SK-N-SH treated with all-trans-retinoic acid at 6 μM for 48 hours (cell line): ENCODE results near the gene KRT81.

Experiments used
- ATAC-seq: fragments of 200-7000 bp; cut with Tn5 transposase; 3 replicates; pipeline ENCODE4 v1.9.1; 2020; ENCODE audit warnings: mild to moderate bottlenecking, moderate library complexity
- ARNTL ChIP-seq: fragments of 450-650 bp; formaldehyde crosslinking; IDR thresholded peaks from 2 replicates; pipeline ENCODE4 v1.5.0; 2020; ENCODE audit warnings: low read depth, mild to moderate bottlenecking, moderate library complexity, borderline replicate concordance
- CSDC2 ChIP-seq: fragments of 250-450 bp; sonication (Bioruptor Pico); IDR thresholded peaks from 2 replicates; pipeline ENCODE4 v1.5.0; 2020; ENCODE audit warnings: mild to moderate bottlenecking, moderate library complexity
- GLIS3 ChIP-seq: fragments of 250-450 bp; sonication (Bioruptor Pico); IDR thresholded peaks from 2 replicates; pipeline ENCODE4 v1.5.0; 2020; ENCODE audit warnings: mild to moderate bottlenecking, moderate library complexity
- ISL1 ChIP-seq: fragments of 250-450 bp; sonication (Bioruptor Pico); IDR thresholded peaks from 2 replicates; pipeline ENCODE4 v2.1.2; 2022; ENCODE audit warnings: mild to moderate bottlenecking, moderate library complexity
- RARB ChIP-seq: fragments of 250-450 bp; sonication (Bioruptor Pico); IDR thresholded peaks from 2 replicates; pipeline ENCODE4 v1.8.0; 2021; ENCODE audit warnings: mild to moderate bottlenecking, moderate library complexity
- SNAI2 ChIP-seq: fragments of 250-450 bp; sonication (Bioruptor Pico); IDR thresholded peaks from 2 replicates; pipeline ENCODE4 v1.5.0; 2020; ENCODE audit warnings: mild to moderate bottlenecking, moderate library complexity
- TOX ChIP-seq: fragments of 250-450 bp; sonication (Bioruptor Pico); IDR thresholded peaks from 2 replicates; pipeline ENCODE4 v1.8.0; 2021; ENCODE audit warnings: mild to moderate bottlenecking, moderate library complexity, borderline replicate concordance
- ZC3H10 ChIP-seq: fragments of 250-450 bp; sonication (Bioruptor Pico); IDR thresholded peaks from 2 replicates; pipeline ENCODE4 v1.5.1; 2021; ENCODE audit warnings: mild to moderate bottlenecking, moderate library complexity
- ZFP3 ChIP-seq: fragments of 250-450 bp; sonication (Bioruptor Pico); IDR thresholded peaks from 2 replicates; pipeline ENCODE4 v1.5.0; 2020; ENCODE audit warnings: mild to moderate bottlenecking, moderate library complexity
- ZFP30 ChIP-seq: fragments of 450-650 bp; formaldehyde crosslinking; IDR thresholded peaks from 2 replicates; pipeline ENCODE4 v1.5.0; 2022; ENCODE audit warnings: mild to moderate bottlenecking, moderate library complexity
- ZNF565 ChIP-seq: fragments of 450-650 bp; formaldehyde crosslinking; conservative IDR thresholded peaks from 2 replicates; pipeline ENCODE4 v1.5.0; 2020; ENCODE audit warnings: low read depth, mild to moderate bottlenecking, moderate library complexity
- ZNF70 ChIP-seq: fragments of 450-650 bp; formaldehyde crosslinking; IDR thresholded peaks from 2 replicates; pipeline ENCODE4 v1.5.0; 2020; ENCODE audit warnings: mild to moderate bottlenecking, moderate library complexity
- ZNF8 ChIP-seq: fragments of 450-650 bp; formaldehyde crosslinking; IDR thresholded peaks from 2 replicates; pipeline ENCODE4 v1.5.0; 2020; ENCODE audit warnings: mild to moderate bottlenecking, moderate library complexity
- TF ChIP-seq, protein P1 (sequence below): fragments of 250-450 bp; sonication (Bioruptor Pico); IDR thresholded peaks from 2 replicates; pipeline ENCODE4 v1.5.1; 2020; ENCODE audit warnings: low read depth, mild to moderate bottlenecking, moderate library complexity
- TF ChIP-seq, protein P2 (sequence below): fragments of 250-450 bp; sonication (Bioruptor Pico); IDR thresholded peaks from 2 replicates; pipeline ENCODE4 v1.8.0; 2020; ENCODE audit warnings: mild to moderate bottlenecking, moderate library complexity, borderline replicate concordance
- TF ChIP-seq, protein P3 (sequence below): fragments of 250-450 bp; sonication (Bioruptor Pico); IDR thresholded peaks from 2 replicates; pipeline ENCODE4 v1.5.1; 2021; ENCODE audit warnings: mild to moderate bottlenecking, moderate library complexity
- TF ChIP-seq, protein P4 (sequence below): fragments of 250-450 bp; sonication (Bioruptor Pico); IDR thresholded peaks from 2 replicates; pipeline ENCODE4 v1.8.0; 2021; ENCODE audit warnings: low read depth, mild to moderate bottlenecking, moderate library complexity, borderline replicate concordance
- TF ChIP-seq, protein P5 (sequence below): fragments of 250-450 bp; sonication (Bioruptor Pico); IDR thresholded peaks from 2 replicates; pipeline ENCODE4 v1.5.0; 2020; ENCODE audit warnings: mild to moderate bottlenecking, moderate library complexity

Gene KRT81

DNA sequence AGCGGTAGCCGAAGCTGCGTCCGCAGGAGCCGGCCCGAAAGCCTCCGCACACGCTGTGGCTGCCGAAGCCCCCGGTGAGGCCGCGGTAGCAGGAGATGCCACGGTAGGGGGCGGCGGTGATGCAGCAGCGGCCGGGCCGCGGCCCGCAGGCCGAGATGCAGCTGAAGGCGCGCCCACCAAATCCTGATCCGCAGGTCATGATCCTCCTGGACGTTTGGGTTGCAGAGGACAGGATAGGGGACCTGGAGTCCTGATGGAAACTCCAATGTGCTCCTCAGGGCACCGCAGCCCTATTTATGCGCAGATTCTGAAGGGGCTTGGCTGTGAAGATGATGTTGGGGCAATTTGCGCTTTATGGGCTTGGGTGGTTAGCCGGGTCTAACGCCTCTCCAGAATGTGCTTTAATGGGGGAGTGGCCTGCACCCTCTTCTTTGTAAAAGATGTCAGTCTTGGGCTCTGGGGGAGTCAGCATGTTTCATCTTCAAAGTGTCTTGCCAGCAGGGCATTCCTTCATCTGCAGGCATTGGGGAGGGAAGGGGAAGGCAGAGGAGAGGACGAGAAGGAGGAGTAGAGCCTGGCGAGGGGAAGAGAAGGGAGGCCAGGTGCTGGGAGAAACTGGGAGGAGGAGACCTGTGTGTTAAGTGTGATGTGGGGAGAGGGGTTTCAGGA is at the start of gene KRT81:
KRT81 (minus strand) TSS at position 268 of the 669 bp plus-strand sequence; CDS start at position 199, 69 bp downstream.
- no peak for ATAC-seq
- TF ChIP-seq, protein P1, sequence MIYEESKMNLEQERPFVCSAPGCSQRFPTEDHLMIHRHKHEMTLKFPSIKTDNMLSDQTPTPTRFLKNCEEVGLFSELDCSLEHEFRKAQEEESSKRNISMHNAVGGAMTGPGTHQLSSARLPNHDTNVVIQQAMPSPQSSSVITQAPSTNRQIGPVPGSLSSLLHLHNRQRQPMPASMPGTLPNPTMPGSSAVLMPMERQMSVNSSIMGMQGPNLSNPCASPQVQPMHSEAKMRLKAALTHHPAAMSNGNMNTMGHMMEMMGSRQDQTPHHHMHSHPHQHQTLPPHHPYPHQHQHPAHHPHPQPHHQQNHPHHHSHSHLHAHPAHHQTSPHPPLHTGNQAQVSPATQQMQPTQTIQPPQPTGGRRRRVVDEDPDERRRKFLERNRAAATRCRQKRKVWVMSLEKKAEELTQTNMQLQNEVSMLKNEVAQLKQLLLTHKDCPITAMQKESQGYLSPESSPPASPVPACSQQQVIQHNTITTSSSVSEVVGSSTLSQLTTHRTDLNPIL (CRISPR knock-in tag) = no peak
- TF ChIP-seq SNAI2 (no peak), ISL1 (CRISPR knock-in tag) (no peak), ZFP30 (CRISPR knock-in tag) (no peak), RARB (CRISPR knock-in tag) (no peak), CSDC2 (CRISPR knock-in tag) (no peak), ZNF70 (CRISPR knock-in tag) (no peak), TOX (CRISPR knock-in tag) (no peak), ZFP3 (CRISPR knock-in tag) (no peak)
- TF ChIP-seq, protein P2, sequence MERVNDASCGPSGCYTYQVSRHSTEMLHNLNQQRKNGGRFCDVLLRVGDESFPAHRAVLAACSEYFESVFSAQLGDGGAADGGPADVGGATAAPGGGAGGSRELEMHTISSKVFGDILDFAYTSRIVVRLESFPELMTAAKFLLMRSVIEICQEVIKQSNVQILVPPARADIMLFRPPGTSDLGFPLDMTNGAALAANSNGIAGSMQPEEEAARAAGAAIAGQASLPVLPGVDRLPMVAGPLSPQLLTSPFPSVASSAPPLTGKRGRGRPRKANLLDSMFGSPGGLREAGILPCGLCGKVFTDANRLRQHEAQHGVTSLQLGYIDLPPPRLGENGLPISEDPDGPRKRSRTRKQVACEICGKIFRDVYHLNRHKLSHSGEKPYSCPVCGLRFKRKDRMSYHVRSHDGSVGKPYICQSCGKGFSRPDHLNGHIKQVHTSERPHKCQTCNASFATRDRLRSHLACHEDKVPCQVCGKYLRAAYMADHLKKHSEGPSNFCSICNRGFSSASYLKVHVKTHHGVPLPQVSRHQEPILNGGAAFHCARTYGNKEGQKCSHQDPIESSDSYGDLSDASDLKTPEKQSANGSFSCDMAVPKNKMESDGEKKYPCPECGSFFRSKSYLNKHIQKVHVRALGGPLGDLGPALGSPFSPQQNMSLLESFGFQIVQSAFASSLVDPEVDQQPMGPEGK (CRISPR knock-in tag) = no peak

DNA sequence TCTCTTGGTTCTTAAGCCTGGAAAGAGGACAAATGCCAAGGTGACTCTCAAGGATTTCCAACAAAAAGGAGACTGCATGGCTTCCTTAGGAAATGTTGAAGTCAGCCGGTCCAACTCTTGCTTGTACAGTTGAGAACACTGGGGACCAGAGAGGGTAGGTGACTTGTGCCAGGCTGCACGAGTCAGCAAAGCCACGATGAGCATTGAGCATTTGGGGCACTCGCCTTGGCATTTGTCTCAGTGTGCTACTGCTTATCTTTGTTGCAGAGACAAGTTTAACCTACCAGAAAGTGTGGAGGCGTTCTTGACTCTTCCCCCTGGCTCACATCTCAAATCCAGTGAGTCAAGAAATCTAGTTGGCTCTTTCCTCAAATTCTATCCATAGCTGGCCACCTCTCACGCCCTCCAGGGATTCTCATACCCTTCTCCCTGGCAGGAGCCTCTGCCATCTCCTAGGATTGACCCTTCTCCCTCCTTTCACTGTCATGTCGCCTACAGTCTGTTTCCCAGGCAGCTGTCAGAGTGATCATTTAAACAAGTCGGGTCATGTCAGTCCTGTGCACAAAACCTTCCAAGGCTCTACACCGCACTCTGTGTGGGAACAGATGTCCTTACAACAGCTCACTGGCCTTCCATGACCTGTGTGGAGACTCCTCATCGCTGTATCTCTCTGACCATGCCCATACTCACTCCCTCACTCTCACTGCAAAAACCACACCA is 47.1 kb upstream of the KRT81 start:
- no peak for ATAC-seq

DNA sequence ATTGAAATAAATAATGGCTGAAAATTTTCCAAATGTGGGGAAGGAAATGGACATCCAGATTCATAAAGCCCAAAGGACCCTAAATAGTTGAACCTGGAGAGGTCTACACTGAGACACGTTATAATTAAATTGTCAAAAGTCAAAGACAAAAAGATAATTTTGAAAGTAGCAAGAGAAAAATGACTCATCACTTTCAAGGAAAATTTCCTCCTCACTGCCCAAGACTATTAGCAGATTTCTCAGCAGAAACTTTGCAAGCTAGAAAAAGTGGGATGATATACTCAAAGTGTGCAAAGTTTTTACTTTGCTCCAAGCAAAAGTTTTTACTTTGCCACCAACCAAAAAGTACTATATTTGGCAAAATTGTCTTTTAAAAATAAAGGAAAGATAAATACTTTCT is 45.7 kb upstream of the KRT81 start:
- no peak for TF ChIP-seq ISL1 (CRISPR knock-in tag)
- TF ChIP-seq ZNF8 (CRISPR knock-in tag) = no peak
- TF ChIP-seq RARB (CRISPR knock-in tag) = no peak
- TF ChIP-seq SNAI2 = no peak
- no peak for ATAC-seq

More for the DNA sequence above, 47.1 kb upstream of the KRT81 start:
- TF ChIP-seq ARNTL (no peak), ZC3H10 (CRISPR knock-in tag) (no peak), ZFP3 (CRISPR knock-in tag) (no peak), GLIS3 (no peak), ZNF70 (CRISPR knock-in tag) (no peak), ZNF565 (CRISPR knock-in tag) (no peak), SNAI2 (no peak), ZFP30 (CRISPR knock-in tag) (no peak), CSDC2 (CRISPR knock-in tag) (no peak), RARB (CRISPR knock-in tag) (no peak)
- TF ChIP-seq, protein P3, sequence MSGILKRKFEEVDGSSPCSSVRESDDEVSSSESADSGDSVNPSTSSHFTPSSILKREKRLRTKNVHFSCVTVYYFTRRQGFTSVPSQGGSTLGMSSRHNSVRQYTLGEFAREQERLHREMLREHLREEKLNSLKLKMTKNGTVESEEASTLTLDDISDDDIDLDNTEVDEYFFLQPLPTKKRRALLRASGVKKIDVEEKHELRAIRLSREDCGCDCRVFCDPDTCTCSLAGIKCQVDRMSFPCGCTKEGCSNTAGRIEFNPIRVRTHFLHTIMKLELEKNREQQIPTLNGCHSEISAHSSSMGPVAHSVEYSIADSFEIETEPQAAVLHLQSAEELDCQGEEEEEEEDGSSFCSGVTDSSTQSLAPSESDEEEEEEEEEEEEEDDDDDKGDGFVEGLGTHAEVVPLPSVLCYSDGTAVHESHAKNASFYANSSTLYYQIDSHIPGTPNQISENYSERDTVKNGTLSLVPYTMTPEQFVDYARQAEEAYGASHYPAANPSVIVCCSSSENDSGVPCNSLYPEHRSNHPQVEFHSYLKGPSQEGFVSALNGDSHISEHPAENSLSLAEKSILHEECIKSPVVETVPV (CRISPR knock-in tag) = no peak
- TF ChIP-seq, protein P4, sequence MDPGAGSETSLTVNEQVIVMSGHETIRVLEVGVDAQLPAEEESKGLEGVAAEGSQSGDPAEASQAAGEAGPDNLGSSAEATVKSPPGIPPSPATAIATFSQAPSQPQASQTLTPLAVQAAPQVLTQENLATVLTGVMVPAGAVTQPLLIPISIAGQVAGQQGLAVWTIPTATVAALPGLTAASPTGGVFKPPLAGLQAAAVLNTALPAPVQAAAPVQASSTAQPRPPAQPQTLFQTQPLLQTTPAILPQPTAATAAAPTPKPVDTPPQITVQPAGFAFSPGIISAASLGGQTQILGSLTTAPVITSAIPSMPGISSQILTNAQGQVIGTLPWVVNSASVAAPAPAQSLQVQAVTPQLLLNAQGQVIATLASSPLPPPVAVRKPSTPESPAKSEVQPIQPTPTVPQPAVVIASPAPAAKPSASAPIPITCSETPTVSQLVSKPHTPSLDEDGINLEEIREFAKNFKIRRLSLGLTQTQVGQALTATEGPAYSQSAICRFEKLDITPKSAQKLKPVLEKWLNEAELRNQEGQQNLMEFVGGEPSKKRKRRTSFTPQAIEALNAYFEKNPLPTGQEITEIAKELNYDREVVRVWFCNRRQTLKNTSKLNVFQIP (CRISPR knock-in tag) = no peak
- TF ChIP-seq, protein P5, sequence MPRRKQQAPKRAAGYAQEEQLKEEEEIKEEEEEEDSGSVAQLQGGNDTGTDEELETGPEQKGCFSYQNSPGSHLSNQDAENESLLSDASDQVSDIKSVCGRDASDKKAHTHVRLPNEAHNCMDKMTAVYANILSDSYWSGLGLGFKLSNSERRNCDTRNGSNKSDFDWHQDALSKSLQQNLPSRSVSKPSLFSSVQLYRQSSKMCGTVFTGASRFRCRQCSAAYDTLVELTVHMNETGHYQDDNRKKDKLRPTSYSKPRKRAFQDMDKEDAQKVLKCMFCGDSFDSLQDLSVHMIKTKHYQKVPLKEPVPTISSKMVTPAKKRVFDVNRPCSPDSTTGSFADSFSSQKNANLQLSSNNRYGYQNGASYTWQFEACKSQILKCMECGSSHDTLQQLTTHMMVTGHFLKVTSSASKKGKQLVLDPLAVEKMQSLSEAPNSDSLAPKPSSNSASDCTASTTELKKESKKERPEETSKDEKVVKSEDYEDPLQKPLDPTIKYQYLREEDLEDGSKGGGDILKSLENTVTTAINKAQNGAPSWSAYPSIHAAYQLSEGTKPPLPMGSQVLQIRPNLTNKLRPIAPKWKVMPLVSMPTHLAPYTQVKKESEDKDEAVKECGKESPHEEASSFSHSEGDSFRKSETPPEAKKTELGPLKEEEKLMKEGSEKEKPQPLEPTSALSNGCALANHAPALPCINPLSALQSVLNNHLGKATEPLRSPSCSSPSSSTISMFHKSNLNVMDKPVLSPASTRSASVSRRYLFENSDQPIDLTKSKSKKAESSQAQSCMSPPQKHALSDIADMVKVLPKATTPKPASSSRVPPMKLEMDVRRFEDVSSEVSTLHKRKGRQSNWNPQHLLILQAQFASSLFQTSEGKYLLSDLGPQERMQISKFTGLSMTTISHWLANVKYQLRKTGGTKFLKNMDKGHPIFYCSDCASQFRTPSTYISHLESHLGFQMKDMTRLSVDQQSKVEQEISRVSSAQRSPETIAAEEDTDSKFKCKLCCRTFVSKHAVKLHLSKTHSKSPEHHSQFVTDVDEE (CRISPR knock-in tag) = no peak
